Chondrocyte (in vitro differentiated cells): ENCODE measurements around the gene DIPK1B. TPM values are rescaled to one million over a fixed set of nuclear protein-coding genes. Genes with fewer than 3 reads are reported as not detected.

Source experiments
- DNase-seq: peaks from one replicate; pipeline ENCODE4 v3.0.0; 2021; ENCODE audit warnings: mixed read lengths, low spot score
- H3K27ac Mint-ChIP-seq: one replicate; pipeline ENCODE4 v1.8.0; 2021; ENCODE audit warnings: mild to moderate bottlenecking, moderate library complexity, mixed read lengths; ENCODE audit not compliant: unreplicated experiment
- H3K27me3 Mint-ChIP-seq: 2 replicates; pipeline ENCODE4 v1.8.0; 2021; ENCODE audit warnings: low read depth, mixed read lengths
- H3K36me3 Mint-ChIP-seq: 2 replicates; pipeline ENCODE4 v1.8.0; 2021; ENCODE audit warnings: low read depth, mixed read lengths
- H3K4me1 Mint-ChIP-seq: 2 replicates; pipeline ENCODE4 v1.8.0; 2021; ENCODE audit warnings: low read depth, mild to moderate bottlenecking, mixed read lengths
- H3K4me3 Mint-ChIP-seq: one replicate; pipeline ENCODE4 v1.8.0; 2021; ENCODE audit warnings: mild to moderate bottlenecking, moderate library complexity, mixed read lengths; ENCODE audit not compliant: unreplicated experiment
- H3K9me3 Mint-ChIP-seq: 2 replicates; pipeline ENCODE4 v1.8.0; 2021; ENCODE audit warnings: low read depth, mixed read lengths
- CTCF ChIP-seq: fragments of 200-600 bp; sonication (generic); IDR thresholded peaks from 2 replicates; pipeline ENCODE4 v1.5.0; 2021; ENCODE audit warnings: antibody characterized with exemption, mild to moderate bottlenecking, moderate library complexity
- total RNA-seq: library from RNA; stranded (reverse); gene quantifications from 3 replicates; pipeline ENCODE4 v1.2.1, GENCODE V29; 2021

DIPK1B gene
- total RNA-seq, 1 donor from 2014 or later, result 9.2 TPM

GRCh38 chr9:136722093-136722968 is 10.0 kb downstream of the DIPK1B start:
- H3K27me3 Mint-ChIP-seq, result no peaks in the 10 kb centered on the region
- H3K4me3 Mint-ChIP-seq, result no peak overlapping the region
- peak; percentile 94 for DNase-seq
- H3K9me3 Mint-ChIP-seq, result no peaks in the 10 kb centered on the region
- no peak overlapping the region for H3K27ac Mint-ChIP-seq
- peaks cover 38% of the 10 kb centered on the region for H3K4me1 Mint-ChIP-seq
- no peak for TF ChIP-seq CTCF
- peaks cover 21% of the 10 kb centered on the region for H3K36me3 Mint-ChIP-seq

GRCh38 chr9:136722969-136723356 is 10.6 kb downstream of the DIPK1B start:
- Mint-ChIP-seq H3K4me3 (no peak overlapping the region), H3K36me3 (peaks cover 21% of the 10 kb centered on the region), H3K27ac (no peak overlapping the region), H3K9me3 (no peaks in the 10 kb centered on the region), H3K4me1 (peaks cover 40% of the 10 kb centered on the region), H3K27me3 (no peaks in the 10 kb centered on the region)
- DNase-seq, result peak; percentile 89
- TF ChIP-seq CTCF, result no peak

- Mint-ChIP-seq H3K4me1 (peaks cover 40% of the 10 kb centered on the region), H3K9me3 (no peaks in the 10 kb centered on the region), H3K27me3 (no peaks in the 10 kb centered on the region), H3K27ac (peak overlapping the region; percentile 22), H3K4me3 (no peak overlapping the region), H3K36me3 (peaks cover 21% of the 10 kb centered on the region)
- TF ChIP-seq CTCF, result no peak
- DNase-seq, result peak; percentile 92
These were observed 11.1 kb downstream of the DIPK1B start for GRCh38 chr9:136723362-136723976.

GRCh38 chr9:136723989-136724388 is 11.6 kb downstream of the DIPK1B start:
- Mint-ChIP-seq H3K27me3 (no peaks in the 10 kb centered on the region), H3K4me1 (peaks cover 40% of the 10 kb centered on the region), H3K9me3 (no peaks in the 10 kb centered on the region), H3K4me3 (no peak overlapping the region), H3K36me3 (peaks cover 21% of the 10 kb centered on the region), H3K27ac (no peak overlapping the region)
- DNase-seq, result no peak
- no peak for TF ChIP-seq CTCF

GRCh38 chr9:136724772-136725171 is 12.4 kb downstream of the DIPK1B start:
- peaks cover 48% of the 10 kb centered on the region for H3K4me1 Mint-ChIP-seq
- no peak for TF ChIP-seq CTCF
- no peaks in the 10 kb centered on the region for H3K9me3 Mint-ChIP-seq
- H3K36me3 Mint-ChIP-seq, result peaks cover 21% of the 10 kb centered on the region
- DNase-seq, result no peak
- H3K27me3 Mint-ChIP-seq, result no peaks in the 10 kb centered on the region
- no peak overlapping the region for H3K27ac Mint-ChIP-seq
- no peak overlapping the region for H3K4me3 Mint-ChIP-seq
